CD4-positive, alpha-beta memory T cell (primary cell): Measurements from ENCODE around the gene PGGT1B. TPM values are rescaled to one million over a fixed set of nuclear protein-coding genes. Genes with fewer than 3 reads are reported as not detected.

ENCODE experiments used
- CTCF ChIA-PET: fragments of 350-600 bp; sonication (Branson Sonifier 250); formaldehyde crosslinking; loops from one replicate; lab custom pipeline; 2021; ENCODE audit warnings: inconsistent platforms; ENCODE audit not compliant: partially characterized antibody; lab: Charles Lee
- POLR2A ChIA-PET: fragments of 350-600 bp; sonication (Branson Sonifier 250); formaldehyde crosslinking; loops from one replicate; lab custom pipeline; 2021; ENCODE audit not compliant: partially characterized antibody; lab: Charles Lee
- DNase-seq, 5 donors: peaks; one replicate each; pipeline versions ENCODE4 v3.0.0 to v3.0.0-alpha.2; 2020 to 2022; ENCODE audit warnings: mixed read lengths in 1 of 5
- H3K27ac ChIP-seq: one replicate; pipeline ENCODE4 v1.7.0; 2013; ENCODE audit warnings: low read depth, low read length
- H3K27me3 ChIP-seq: 2 replicates; pipeline ENCODE4 v1.7.0; 2013; ENCODE audit warnings: mild to moderate bottlenecking, low read length, moderate library complexity; ENCODE audit not compliant: insufficient read depth
- H3K36me3 ChIP-seq: 2 replicates; pipeline ENCODE4 v1.7.0; 2013; ENCODE audit warnings: mild to moderate bottlenecking, low read length, moderate library complexity; ENCODE audit not compliant: insufficient read depth
- H3K4me1 ChIP-seq: 2 replicates; pipeline ENCODE4 v1.7.0; 2013; ENCODE audit warnings: mild to moderate bottlenecking, low read length, moderate library complexity; ENCODE audit not compliant: insufficient read depth
- H3K4me3 ChIP-seq, 2 donors: one replicate each; pipeline ENCODE4 v1.7.0; 2013; ENCODE audit warnings: low read length in 2 of 2, mild to moderate bottlenecking in 1 of 2
- H3K9me3 ChIP-seq, 2 donors: one replicate each; pipeline ENCODE4 v1.7.0; 2013; ENCODE audit warnings: low read length in 2 of 2, control low read depth in 1 of 2; ENCODE audit not compliant: control insufficient read depth in 1 of 2
- H3K27ac Mint-ChIP-seq, 7 donors: one replicate each; pipeline ENCODE4 v1.8.0; 2020 to 2021; ENCODE audit warnings: mixed read lengths in 7 of 7, mild to moderate bottlenecking in 6 of 7, inconsistent platforms in 3 of 7, moderate library complexity in 3 of 7
- H3K27me3 Mint-ChIP-seq, 2 donors: one replicate each; pipeline ENCODE4 v1.8.0; 2020 to 2021; ENCODE audit warnings: mixed read lengths in 2 of 2
- H3K36me3 Mint-ChIP-seq, 2 donors: one replicate each; pipeline ENCODE4 v1.8.0; 2020 to 2021; ENCODE audit warnings: mixed read lengths in 2 of 2, inconsistent platforms in 1 of 2, mild to moderate bottlenecking in 1 of 2
- H3K4me1 Mint-ChIP-seq, 4 donors: one replicate each; pipeline ENCODE4 v1.8.0; 2020 to 2021; ENCODE audit warnings: mixed read lengths in 4 of 4, mild to moderate bottlenecking in 1 of 4
- H3K4me3 Mint-ChIP-seq, 8 donors: one replicate each; pipeline ENCODE4 v1.8.0; 2020 to 2021; ENCODE audit warnings: mixed read lengths in 8 of 8, mild to moderate bottlenecking in 7 of 8, moderate library complexity in 6 of 8, inconsistent platforms in 3 of 8
- H3K9me3 Mint-ChIP-seq, 8 donors: one replicate each; pipeline ENCODE4 v1.8.0; 2020 to 2021; ENCODE audit warnings: mixed read lengths in 8 of 8, mild to moderate bottlenecking in 5 of 8, inconsistent platforms in 3 of 8, moderate library complexity in 1 of 8
- intact Hi-C: fragments of 100-400 bp; cut with micrococcal nuclease; formaldehyde crosslinking; loops from one replicate; pipeline ENCODE4 v1.15.1; 2023
- polyA plus RNA-seq, 2 donors: library from polyadenylated mRNA; unstranded; fragments of 300-500 nt; fragmentation: Illumina TruSeq; gene quantifications; one replicate each; pipeline ENCODE4 v1.2.3, GENCODE V29; 2021
- total RNA-seq, 2 experiments: library from RNA; stranded (reverse); gene quantifications; one replicate each; pipeline ENCODE4 v1.2.3, GENCODE V29; 2021

The PGGT1B gene
- total and polyA plus RNA-seq, 4 experiments from 2014 or later: 13.7 to 42.4 (median 28.7) TPM

- no peak overlapping the region for H3K4me3 Mint-ChIP-seq
- POLR2A ChIA-PET: no interaction called here
Observed at GRCh38 chr5:115282131-115282530, 19.5 kb upstream of the PGGT1B start.

GRCh38 chr5:115274584-115274983 lies 11.9 kb upstream of the PGGT1B start:
- Mint-ChIP-seq H3K27me3 (no peaks in the 10 kb centered on the region), H3K27ac (no peak overlapping the region), H3K9me3 (no peaks in the 10 kb centered on the region), H3K4me3 (no peak overlapping the region), H3K36me3 (peaks cover 11 to 24% of the 10 kb centered on the region in 2 donors), H3K4me1 (no peaks in the 10 kb centered on the region)
- DNase-seq: no peak
- no peaks in the 10 kb centered on the region for H3K4me1 ChIP-seq
- no peak overlapping the region for H3K4me3 ChIP-seq
- intact Hi-C loops: no loop called here
- no peaks in the 10 kb centered on the region for H3K9me3 ChIP-seq
- no peak overlapping the region for H3K27ac ChIP-seq
- CTCF ChIA-PET: no interaction called here
- no peaks in the 10 kb centered on the region for H3K27me3 ChIP-seq
- POLR2A ChIA-PET: no interaction called here
- no peaks in the 10 kb centered on the region for H3K36me3 ChIP-seq

More at GRCh38 chr5:115282131-115282530, 19.5 kb upstream of the PGGT1B start:
- Mint-ChIP-seq H3K9me3 (no peaks in the 10 kb centered on the region), H3K27ac (no peak overlapping the region), H3K36me3 (peaks cover 0 to 17% of the 10 kb centered on the region in 2 donors), H3K4me1 (peaks cover 0 to 5% (median 3%) of the 10 kb centered on the region in 4 donors), H3K27me3 (no peaks in the 10 kb centered on the region)
- H3K4me3 ChIP-seq: no peak overlapping the region
- no peaks in the 10 kb centered on the region for H3K4me1 ChIP-seq
- H3K36me3 ChIP-seq: no peaks in the 10 kb centered on the region
- H3K27ac ChIP-seq: no peak overlapping the region
- intact Hi-C loops: no loop called here
- no peaks in the 10 kb centered on the region for H3K9me3 ChIP-seq
- CTCF ChIA-PET: no interaction called here
- no peaks in the 10 kb centered on the region for H3K27me3 ChIP-seq
- DNase-seq: no peak

DNA sequence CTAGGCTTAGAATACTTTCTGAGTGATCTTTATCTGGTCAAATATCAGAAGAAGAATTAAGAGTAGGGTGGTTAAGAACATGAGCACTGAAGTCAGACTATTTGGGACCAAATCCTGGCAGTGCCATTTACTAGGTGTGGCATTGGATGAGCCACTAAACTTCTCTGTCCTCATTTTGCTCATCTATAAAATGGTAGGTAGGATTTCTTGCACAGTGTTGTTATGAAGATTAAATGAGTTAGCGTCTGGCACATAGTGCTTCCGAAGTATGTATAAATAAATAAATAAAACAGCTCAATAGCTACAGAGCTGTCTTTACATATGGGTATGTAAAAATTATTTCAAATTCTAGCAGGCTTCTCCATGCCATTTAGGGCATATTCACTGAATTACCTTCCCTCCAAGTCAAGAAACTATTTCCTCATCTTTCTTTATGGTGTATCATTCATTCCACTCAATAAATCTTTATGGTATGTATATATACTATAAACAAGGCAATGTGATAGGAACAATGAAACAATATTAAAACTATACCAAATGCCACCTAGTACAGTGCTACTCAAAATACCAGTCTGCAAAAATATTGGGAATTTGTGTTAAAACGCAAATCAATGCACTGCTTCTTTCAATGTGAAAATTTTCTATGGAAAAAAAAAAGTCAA lies 9.8 kb upstream of the PGGT1B start:
- H3K27ac Mint-ChIP-seq: no peak overlapping the region
- Histone ChIP-seq H3K36me3 (no peaks in the 10 kb centered on the region), H3K27ac (no peak overlapping the region), H3K4me3 (no peak overlapping the region), H3K9me3 (no peaks in the 10 kb centered on the region), H3K27me3 (no peaks in the 10 kb centered on the region), H3K4me1 (no peaks in the 10 kb centered on the region)
- no peak overlapping the region for H3K4me3 Mint-ChIP-seq
- POLR2A ChIA-PET: no interaction called here
- no peaks in the 10 kb centered on the region for H3K4me1 Mint-ChIP-seq
- CTCF ChIA-PET: no interaction called here
- intact Hi-C loops: no loop called here
- no peak for DNase-seq
- peaks cover 11 to 24% of the 10 kb centered on the region in 2 donors for H3K36me3 Mint-ChIP-seq
- H3K9me3 Mint-ChIP-seq: no peaks in the 10 kb centered on the region
- no peaks in the 10 kb centered on the region for H3K27me3 Mint-ChIP-seq

- Histone ChIP-seq H3K36me3 (no peaks in the 10 kb centered on the region), H3K4me3 (no peak overlapping the region), H3K4me1 (no peaks in the 10 kb centered on the region), H3K27ac (no peak overlapping the region), H3K9me3 (no peaks in the 10 kb centered on the region), H3K27me3 (no peaks in the 10 kb centered on the region)
- no peak for DNase-seq
- POLR2A ChIA-PET: no interaction called here
- Mint-ChIP-seq H3K27me3 (no peaks in the 10 kb centered on the region), H3K4me3 (no peak overlapping the region), H3K27ac (no peak overlapping the region), H3K36me3 (peaks cover 11 to 24% of the 10 kb centered on the region in 2 donors), H3K9me3 (no peaks in the 10 kb centered on the region), H3K4me1 (no peaks in the 10 kb centered on the region)
- CTCF ChIA-PET: no interaction called here
- intact Hi-C loops: no loop called here
Observed at GRCh38 chr5:115271295-115272050, 8.8 kb upstream of the PGGT1B start.

DNA sequence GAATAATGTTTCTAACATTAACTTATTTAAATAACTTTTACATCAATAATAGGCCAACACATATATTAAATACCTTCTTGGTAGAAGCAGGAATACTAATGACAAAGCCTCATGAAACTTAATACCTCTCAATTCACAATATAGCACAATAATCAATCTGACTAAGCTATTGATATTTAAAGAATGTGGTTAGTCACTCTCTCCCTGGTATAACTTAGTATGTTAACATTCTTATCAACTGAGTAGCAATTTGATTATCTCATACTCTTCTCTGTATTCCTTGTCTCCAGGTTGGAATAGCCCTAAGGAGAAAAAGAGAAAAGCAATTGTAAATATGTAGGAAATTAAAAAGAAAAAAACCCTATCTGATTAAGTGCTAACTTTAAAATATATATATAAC lies 4.9 kb upstream of the PGGT1B start:
- intact Hi-C loops: no loop called here

DNA sequence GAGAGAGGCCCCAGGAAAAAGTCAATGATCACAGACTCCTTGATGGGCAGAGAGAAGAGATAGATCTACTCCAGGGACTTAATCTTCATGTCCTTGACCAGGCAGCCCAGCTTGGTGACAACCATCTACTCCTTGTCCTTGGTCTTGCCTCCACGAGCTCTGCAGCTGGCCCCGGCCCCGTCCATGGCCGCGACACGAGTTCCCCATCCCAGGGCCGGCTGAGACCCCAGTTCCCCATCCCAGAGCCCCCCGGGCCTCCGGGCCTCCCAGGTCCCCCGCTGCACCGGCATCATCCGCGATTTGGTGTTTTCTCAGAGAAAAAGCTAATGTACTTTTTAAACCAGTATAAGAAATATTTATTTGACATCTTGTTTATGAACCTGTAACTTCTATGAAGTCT lies 2.5 kb upstream of the PGGT1B start:
- DNase-seq: no peak
- no peak overlapping the region for H3K27ac Mint-ChIP-seq
- H3K27me3 ChIP-seq: no peaks in the 10 kb centered on the region
- intact Hi-C loops: no loop called here
- H3K4me1 ChIP-seq: peaks cover 25% of the 10 kb centered on the region
- no peak overlapping the region for H3K4me3 Mint-ChIP-seq
- H3K27ac ChIP-seq: no peak overlapping the region
- CTCF ChIA-PET: no interaction called here
- peaks cover 0 to 16% of the 10 kb centered on the region in 2 donors for H3K36me3 Mint-ChIP-seq
- H3K9me3 ChIP-seq: no peaks in the 10 kb centered on the region
- POLR2A ChIA-PET: no interaction called here
- no peaks in the 10 kb centered on the region for H3K9me3 Mint-ChIP-seq
- no peaks in the 10 kb centered on the region for H3K27me3 Mint-ChIP-seq
- H3K36me3 ChIP-seq: no peaks in the 10 kb centered on the region
- H3K4me3 ChIP-seq: no peak overlapping the region
- peaks cover 19 to 31% (median 24%) of the 10 kb centered on the region in 4 donors for H3K4me1 Mint-ChIP-seq

More for the DNA sequence above, 4.9 kb upstream of the PGGT1B start:
- no peak for DNase-seq
- H3K27me3 ChIP-seq: no peaks in the 10 kb centered on the region
- peaks cover 6% of the 10 kb centered on the region for H3K4me1 ChIP-seq
- Mint-ChIP-seq H3K4me1 (peaks cover 4 to 9% (median 7%) of the 10 kb centered on the region in 4 donors), H3K27ac (no peak overlapping the region), H3K4me3 (no peak overlapping the region), H3K36me3 (peaks cover 7 to 16% of the 10 kb centered on the region in 2 donors), H3K27me3 (no peaks in the 10 kb centered on the region), H3K9me3 (no peaks in the 10 kb centered on the region)
- ChIA-PET CTCF (no interaction called here), POLR2A (no interaction called here)
- no peaks in the 10 kb centered on the region for H3K36me3 ChIP-seq
- no peak overlapping the region for H3K27ac ChIP-seq
- no peaks in the 10 kb centered on the region for H3K9me3 ChIP-seq
- no peak overlapping the region for H3K4me3 ChIP-seq

DNA sequence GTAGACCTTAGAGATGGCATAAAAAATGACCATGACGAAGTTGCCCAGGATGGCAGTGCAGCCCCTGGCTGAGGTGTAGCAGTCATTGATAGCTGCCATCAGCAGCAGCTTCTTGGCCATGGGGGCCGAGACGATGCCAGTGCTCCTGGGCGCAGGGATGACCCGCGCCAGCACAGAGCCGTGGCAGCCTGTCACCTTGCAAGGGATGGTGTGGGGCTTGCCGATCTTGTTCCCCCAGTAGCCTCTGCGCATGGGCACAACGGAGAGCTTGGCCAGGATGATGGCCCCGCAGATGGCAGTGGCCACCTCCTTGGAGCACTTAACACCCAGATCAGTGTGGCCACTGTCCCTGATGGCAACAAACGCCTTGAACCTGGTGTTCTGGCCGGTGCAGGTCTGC lies 2.1 kb upstream of the PGGT1B start:
- no peaks in the 10 kb centered on the region for H3K9me3 ChIP-seq
- H3K4me1 ChIP-seq: peaks cover 29% of the 10 kb centered on the region
- H3K27ac ChIP-seq: no peak overlapping the region
- no peak overlapping the region for H3K4me3 ChIP-seq
- Mint-ChIP-seq H3K4me1 (peaks cover 20 to 36% (median 26%) of the 10 kb centered on the region in 4 donors), H3K27me3 (no peaks in the 10 kb centered on the region), H3K9me3 (no peaks in the 10 kb centered on the region), H3K4me3 (no peak overlapping the region), H3K27ac (no peak overlapping the region), H3K36me3 (peaks cover 0 to 15% of the 10 kb centered on the region in 2 donors)
- no peaks in the 10 kb centered on the region for H3K27me3 ChIP-seq
- no peaks in the 10 kb centered on the region for H3K36me3 ChIP-seq
- intact Hi-C loops: no loop called here
- DNase-seq: no peak
- ChIA-PET CTCF (no interaction called here), POLR2A (no interaction called here)
